Measurements from ENCODE around the gene DDX52. TPM values are rescaled to one million over a fixed set of nuclear protein-coding genes. Genes with fewer than 3 reads are reported as not detected.

DDX52 gene
- total and polyA plus RNA-seq, 12 donors, result 7.8 to 18.0 (median 14.4) TPM

DNA sequence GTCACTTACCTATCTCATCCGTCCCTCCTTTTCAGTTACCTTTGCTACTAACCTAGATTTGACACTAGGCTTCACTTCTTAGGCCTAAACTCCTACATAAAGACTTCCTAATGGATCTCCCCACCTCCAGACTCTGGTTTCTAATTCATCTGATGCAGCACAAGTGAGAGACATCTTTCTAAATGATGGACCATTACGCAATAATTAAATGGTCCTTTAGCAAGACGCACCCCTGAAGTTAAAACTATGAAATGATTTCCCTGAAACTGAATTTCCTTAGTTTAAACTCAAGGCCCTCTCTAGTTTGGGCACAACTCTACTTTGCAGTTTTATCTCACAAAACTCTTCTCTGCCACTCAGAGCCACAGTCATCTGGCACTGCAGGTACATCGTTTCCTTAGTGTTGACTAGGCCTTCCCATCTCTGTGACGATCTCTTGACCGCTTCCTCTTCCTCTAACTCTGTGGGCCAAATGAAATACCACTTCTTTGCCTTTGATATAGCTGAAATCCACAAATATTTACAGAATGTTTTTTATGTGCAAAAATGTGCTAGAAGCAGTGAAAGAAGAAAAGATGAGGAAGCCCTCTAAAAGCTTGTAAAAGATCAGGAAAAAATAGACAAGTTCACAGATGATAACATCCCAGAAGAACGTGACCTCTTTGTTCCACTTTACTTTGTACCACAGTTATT is 37.3 kb downstream of the DDX52 start:
- WGBS, 2 donors, result 73 to 80% methylated on average over 7 of the region's 7 CpGs

DNA sequence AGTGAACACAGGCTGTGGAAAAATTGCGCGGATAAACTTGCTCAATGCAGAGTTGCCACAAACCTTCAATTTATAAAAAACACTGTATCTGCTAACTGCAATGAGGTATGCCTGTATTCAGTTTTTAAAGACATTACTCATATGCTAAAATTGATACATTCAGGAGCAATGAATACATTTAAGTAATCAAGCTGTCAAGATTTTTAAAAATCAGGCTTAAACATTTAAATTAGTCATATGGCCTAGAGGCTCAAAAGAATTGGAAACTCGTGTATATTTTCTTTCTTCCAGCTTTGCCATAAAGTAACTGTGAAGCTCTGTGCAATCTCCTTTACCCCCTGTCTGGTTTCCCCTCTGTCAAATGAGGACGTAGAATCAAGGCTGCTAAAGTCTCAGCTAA is 38.2 kb downstream of the DDX52 start:
- peak overlapping the region in 1 of 10 donors; percentile 8 for H3K27ac ChIP-seq
- no peaks in the 10 kb centered on the region for H3K27me3 ChIP-seq
- ATAC-seq, result no peak
- DNase-seq, result no peak
- peaks cover 0 to 57% (median 40%) of the 10 kb centered on the region in 9 donors for H3K4me1 ChIP-seq
- 78% methylated on average over 4 of the region's 4 CpGs for WGBS, 2 donors
- TF ChIP-seq, protein P1, sequence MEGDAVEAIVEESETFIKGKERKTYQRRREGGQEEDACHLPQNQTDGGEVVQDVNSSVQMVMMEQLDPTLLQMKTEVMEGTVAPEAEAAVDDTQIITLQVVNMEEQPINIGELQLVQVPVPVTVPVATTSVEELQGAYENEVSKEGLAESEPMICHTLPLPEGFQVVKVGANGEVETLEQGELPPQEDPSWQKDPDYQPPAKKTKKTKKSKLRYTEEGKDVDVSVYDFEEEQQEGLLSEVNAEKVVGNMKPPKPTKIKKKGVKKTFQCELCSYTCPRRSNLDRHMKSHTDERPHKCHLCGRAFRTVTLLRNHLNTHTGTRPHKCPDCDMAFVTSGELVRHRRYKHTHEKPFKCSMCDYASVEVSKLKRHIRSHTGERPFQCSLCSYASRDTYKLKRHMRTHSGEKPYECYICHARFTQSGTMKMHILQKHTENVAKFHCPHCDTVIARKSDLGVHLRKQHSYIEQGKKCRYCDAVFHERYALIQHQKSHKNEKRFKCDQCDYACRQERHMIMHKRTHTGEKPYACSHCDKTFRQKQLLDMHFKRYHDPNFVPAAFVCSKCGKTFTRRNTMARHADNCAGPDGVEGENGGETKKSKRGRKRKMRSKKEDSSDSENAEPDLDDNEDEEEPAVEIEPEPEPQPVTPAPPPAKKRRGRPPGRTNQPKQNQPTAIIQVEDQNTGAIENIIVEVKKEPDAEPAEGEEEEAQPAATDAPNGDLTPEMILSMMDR (IDR thresholded peaks at IDR 0.05), result no peak
- H3K36me3 ChIP-seq, result peaks cover 0 to 17% (median 0%) of the 10 kb centered on the region in 9 donors
- no peak overlapping the region for H3K4me3 ChIP-seq
- intact Hi-C loops (cut with DNase I), result no loop called here
- peaks cover 0 to 6% (median 0%) of the 10 kb centered on the region in 11 donors for H3K9me3 ChIP-seq

More for the DNA sequence above, 37.3 kb downstream of the DDX52 start:
- ATAC-seq (no peak), DNase-seq (no peak)
- intact Hi-C loops (cut with DNase I), result no loop called here
- Histone ChIP-seq H3K36me3 (peaks cover 0 to 9% (median 0%) of the 10 kb centered on the region in 9 donors), H3K27ac (peak overlapping the region in 1 of 10 donors; percentile 98), H3K27me3 (no peaks in the 10 kb centered on the region), H3K4me1 (peaks cover 0 to 60% (median 40%) of the 10 kb centered on the region in 9 donors), H3K9me3 (peaks cover 0 to 6% (median 0%) of the 10 kb centered on the region in 11 donors), H3K4me3 (peak overlapping the region in 1 of 10 donors; percentile 11)
- TF ChIP-seq, protein P1 (IDR thresholded peaks at IDR 0.05), result no peak

DNA sequence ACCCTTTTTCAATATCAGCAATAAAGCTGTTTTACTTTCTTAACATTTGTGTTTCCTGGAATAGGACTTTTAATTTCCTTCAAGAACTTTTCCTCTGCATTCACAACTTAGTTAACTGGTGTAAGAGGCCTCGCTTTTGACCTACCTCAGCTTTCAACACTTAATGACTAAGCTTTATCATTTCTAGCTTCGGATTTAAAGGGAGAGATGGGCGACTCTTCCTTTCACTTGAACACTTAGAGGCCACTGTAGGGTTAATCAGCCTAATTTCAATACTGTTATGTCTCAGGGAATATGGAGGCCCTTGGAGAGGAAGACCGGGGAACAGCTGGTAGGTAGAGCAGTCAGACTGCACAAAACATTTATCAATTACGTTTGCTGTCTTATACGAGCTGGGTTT is 38.7 kb downstream of the DDX52 start:
- 84% methylated on average over 6 of the region's 6 CpGs for WGBS, 2 donors
- intact Hi-C loops (cut with DNase I), result no loop called here
- Histone ChIP-seq H3K4me1 (peaks cover 0 to 52% (median 35%) of the 10 kb centered on the region in 9 donors), H3K36me3 (peaks cover 0 to 22% (median under 1%) of the 10 kb centered on the region in 9 donors), H3K27ac (peak overlapping the region in 1 of 10 donors; percentile 8), H3K27me3 (no peaks in the 10 kb centered on the region), H3K9me3 (peaks cover 0 to 6% (median 0%) of the 10 kb centered on the region in 11 donors), H3K4me3 (no peak overlapping the region)
- ATAC-seq, result no peak
- DNase-seq, result no peak
- TF ChIP-seq, protein P1 (IDR thresholded peaks at IDR 0.05), result no peak

DNA sequence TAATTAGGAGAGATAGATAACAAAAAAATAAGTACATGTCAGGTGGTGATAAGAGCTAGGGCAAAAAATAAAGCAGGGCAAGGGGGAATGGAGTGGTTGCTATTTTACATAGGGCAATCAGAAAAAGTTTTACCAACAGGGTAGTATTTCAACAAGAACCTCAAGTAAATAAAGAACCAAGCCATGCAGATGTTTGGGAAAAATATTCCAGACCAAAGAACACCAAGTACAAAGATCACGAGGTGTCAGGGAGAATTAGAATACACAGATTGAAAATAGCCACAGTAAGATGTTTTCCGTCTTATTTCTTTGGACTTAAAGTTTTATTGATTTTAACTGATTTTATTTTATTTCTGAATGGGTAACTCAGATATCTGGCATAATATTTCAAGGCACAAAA is 45.1 kb downstream of the DDX52 start:
- 75 to 84% methylated on average over 2 of the region's 2 CpGs for WGBS, 2 donors
- H3K4me1 ChIP-seq, result peaks cover 0 to 12% (median 8%) of the 10 kb centered on the region in 9 donors
- H3K4me3 ChIP-seq, result no peak overlapping the region
- no peak for DNase-seq
- TF ChIP-seq, protein P1 (IDR thresholded peaks at IDR 0.05), result no peak
- peaks cover 0 to 75% (median 37%) of the 10 kb centered on the region in 9 donors for H3K36me3 ChIP-seq
- H3K27ac ChIP-seq, result no peak overlapping the region
- H3K27me3 ChIP-seq, result no peaks in the 10 kb centered on the region
- intact Hi-C loops (cut with DNase I), result loop anchor here in 1 of 10 donors (2.0 kb wide), 1 partner anchor 15 kb away; no protein-coding TSS in a partner anchor
- no peaks in the 10 kb centered on the region for H3K9me3 ChIP-seq
- peak in 1 of 8 donors; percentile 22 for ATAC-seq

Data from heart right ventricle (tissue), 16 donors.